HUES6 (cell line): Measurements from ENCODE around the gene ASPDH.
A peak's percentile ranks its signal among the peaks of the same experiment; 100 is the strongest.

Source experiments
- H3K27ac ChIP-seq: 2 replicates; pipeline ENCODE4 v1.7.0; 2013; ENCODE audit warnings: low read depth, mild to moderate bottlenecking, low read length, inconsistent platforms
- H3K27me3 ChIP-seq: 2 replicates; pipeline ENCODE4 v1.6.1; 2013; ENCODE audit warnings: low read length; ENCODE audit not compliant: control insufficient read depth, insufficient read depth
- H3K36me3 ChIP-seq: 2 replicates; pipeline ENCODE4 v1.6.1; 2013; ENCODE audit warnings: low read length; ENCODE audit not compliant: control insufficient read depth, insufficient read depth
- H3K4me1 ChIP-seq: 2 replicates; pipeline ENCODE4 v1.6.1; 2013; ENCODE audit warnings: low read length; ENCODE audit not compliant: control insufficient read depth, insufficient read depth
- H3K4me3 ChIP-seq: 2 replicates; pipeline ENCODE4 v1.5.1; 2013; ENCODE audit warnings: low read depth, low read length
- H3K9ac ChIP-seq: one replicate; pipeline ENCODE4 v1.6.1; 2013; ENCODE audit warnings: mild to moderate bottlenecking, low read length
- H3K9me3 ChIP-seq: 2 replicates; pipeline ENCODE4 v1.6.1; 2013; ENCODE audit warnings: low read depth, low read length; ENCODE audit not compliant: control insufficient read depth, insufficient read depth

ASPDH gene

GRCh38 chr19:50512999-50513745 lies 541 bp downstream of the ASPDH start:
- Histone ChIP-seq H3K9ac (no peak overlapping the region), H3K4me3 (no peak overlapping the region), H3K27ac (no peak overlapping the region), H3K4me1 (peaks cover 10% of the 10 kb centered on the region; the same call in 1 of the 2 replicates), H3K36me3 (no peaks in the 10 kb centered on the region), H3K27me3 (peaks cover 15% of the 10 kb centered on the region), H3K9me3 (no peaks in the 10 kb centered on the region)

- Histone ChIP-seq H3K27me3 (peaks cover 21% of the 10 kb centered on the region), H3K36me3 (no peaks in the 10 kb centered on the region), H3K9ac (no peak overlapping the region), H3K4me3 (peak overlapping the region; percentile 63), H3K9me3 (no peaks in the 10 kb centered on the region), H3K27ac (no peak overlapping the region), H3K4me1 (peaks cover 10% of the 10 kb centered on the region; the same call in 1 of the 2 replicates)
Measured at GRCh38 chr19:50512112-50512998, 1.4 kb downstream of the ASPDH start.

GRCh38 chr19:50511069-50511822 lies 2.5 kb downstream of the ASPDH start, which contains the start of gene JOSD2:
TSS of gene JOSD2 (minus strand) at chr19:50511191. CDS start at chr19:50510431, 760 bp downstream.
- no peaks in the 10 kb centered on the region for H3K9me3 ChIP-seq
- peaks cover 10% of the 10 kb centered on the region; the same call in 1 of the 2 replicates for H3K4me1 ChIP-seq
- no peak within 1 kb of the TSS for H3K27ac ChIP-seq
- peaks cover 18% of the 10 kb centered on the region for H3K27me3 ChIP-seq
- no peaks in the 10 kb centered on the region for H3K36me3 ChIP-seq
- peak within 1 kb of the TSS; percentile 60 for H3K9ac ChIP-seq
- peak within 1 kb of the TSS; percentile 63 for H3K4me3 ChIP-seq

DNA sequence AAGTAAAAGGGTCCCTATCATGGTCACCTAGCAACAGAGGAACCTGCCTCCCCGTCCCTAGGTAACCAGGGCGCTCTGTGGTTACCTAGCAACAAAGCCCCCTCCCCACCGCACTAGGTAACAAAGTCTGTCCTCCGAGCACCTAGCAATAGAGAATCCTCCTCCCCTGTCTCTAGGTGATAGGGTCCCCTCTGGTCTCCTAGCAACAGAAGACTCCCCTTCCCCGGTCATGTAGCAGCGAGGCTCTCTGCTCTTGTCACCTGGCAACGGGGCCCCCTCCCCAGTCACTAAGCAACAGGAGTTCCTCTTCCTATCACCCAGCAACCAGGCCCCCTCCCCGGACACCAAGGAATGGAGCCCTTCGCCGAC lies 3.0 kb downstream of the ASPDH start:
- Histone ChIP-seq H3K36me3 (no peaks in the 10 kb centered on the region), H3K9ac (peak overlapping the region; percentile 60), H3K4me1 (peaks cover 10% of the 10 kb centered on the region; the same call in 1 of the 2 replicates), H3K27me3 (peaks cover 18% of the 10 kb centered on the region), H3K9me3 (no peaks in the 10 kb centered on the region), H3K27ac (no peak overlapping the region), H3K4me3 (peak overlapping the region; percentile 63)

GRCh38 chr19:50510121-50510670 lies 3.5 kb downstream of the ASPDH start:
- H3K9me3 ChIP-seq: no peaks in the 10 kb centered on the region
- peak overlapping the region; percentile 63 for H3K4me3 ChIP-seq
- H3K4me1 ChIP-seq: peaks cover 10% of the 10 kb centered on the region; the same call in 1 of the 2 replicates
- H3K9ac ChIP-seq: no peak overlapping the region
- no peaks in the 10 kb centered on the region for H3K36me3 ChIP-seq
- peaks cover 18% of the 10 kb centered on the region for H3K27me3 ChIP-seq
- H3K27ac ChIP-seq: no peak overlapping the region

GRCh38 chr19:50509366-50509765 lies 4.3 kb downstream of the ASPDH start:
- Histone ChIP-seq H3K9me3 (no peaks in the 10 kb centered on the region), H3K9ac (no peak overlapping the region), H3K27ac (no peak overlapping the region), H3K4me1 (peaks cover 8% of the 10 kb centered on the region; the same call in 1 of the 2 replicates), H3K36me3 (no peaks in the 10 kb centered on the region), H3K27me3 (peaks cover 17% of the 10 kb centered on the region), H3K4me3 (no peak overlapping the region)

DNA sequence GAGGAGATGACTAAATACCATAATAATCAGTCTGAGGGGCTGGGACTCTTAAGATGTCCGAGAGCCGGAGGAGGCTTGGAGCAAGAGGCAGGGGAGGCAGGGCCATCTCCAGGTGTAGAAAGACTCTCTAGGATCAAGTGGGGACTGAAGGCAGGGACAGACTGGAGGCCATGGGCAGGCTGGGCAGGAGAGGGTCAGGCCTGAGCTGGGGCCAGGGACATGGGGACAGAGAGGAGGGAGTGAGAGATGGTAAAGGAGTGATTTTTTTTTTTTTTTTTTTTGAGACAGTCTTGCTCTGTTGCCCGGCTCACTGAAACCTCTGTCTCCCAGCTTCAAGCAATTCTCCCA lies 4.9 kb downstream of the ASPDH start:
- H3K36me3 ChIP-seq: no peaks in the 10 kb centered on the region
- H3K9ac ChIP-seq: no peak overlapping the region
- H3K27me3 ChIP-seq: peaks cover 12% of the 10 kb centered on the region; the same call in 1 of the 2 replicates
- no peak overlapping the region for H3K27ac ChIP-seq
- H3K4me3 ChIP-seq: no peak overlapping the region
- H3K4me1 ChIP-seq: peaks cover 3% of the 10 kb centered on the region; the same call in 1 of the 2 replicates
- no peaks in the 10 kb centered on the region for H3K9me3 ChIP-seq

- H3K4me3 ChIP-seq: no peak overlapping the region
- no peak overlapping the region for H3K9ac ChIP-seq
- H3K4me1 ChIP-seq: peaks cover 3% of the 10 kb centered on the region; the same call in 1 of the 2 replicates
- H3K9me3 ChIP-seq: no peaks in the 10 kb centered on the region
- peaks cover 12% of the 10 kb centered on the region; the same call in 1 of the 2 replicates for H3K27me3 ChIP-seq
- H3K36me3 ChIP-seq: no peaks in the 10 kb centered on the region
- H3K27ac ChIP-seq: no peak overlapping the region
Measured at GRCh38 chr19:50507376-50507775, 6.3 kb downstream of the ASPDH start.

DNA sequence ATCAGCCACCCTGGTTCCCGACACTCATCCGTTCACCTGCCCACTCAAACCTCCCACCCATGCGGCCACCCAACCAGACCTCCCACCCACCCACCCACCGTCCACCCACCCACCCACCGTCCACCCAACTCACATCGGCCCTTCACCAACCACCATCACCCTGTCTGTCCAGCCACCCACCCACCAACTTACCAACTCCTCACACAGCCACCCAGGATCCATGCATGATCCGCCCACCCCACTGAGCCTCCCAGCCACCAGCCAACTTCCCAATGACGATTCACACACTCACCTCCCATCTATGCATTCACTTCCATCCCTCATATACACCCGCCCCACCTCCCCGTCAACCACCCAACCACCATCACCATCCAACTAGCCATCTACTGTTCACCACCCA lies 7.0 kb downstream of the ASPDH start:
- no peak overlapping the region for H3K4me3 ChIP-seq
- no peak overlapping the region for H3K9ac ChIP-seq
- H3K36me3 ChIP-seq: no peaks in the 10 kb centered on the region
- peaks cover 12% of the 10 kb centered on the region for H3K27me3 ChIP-seq
- H3K27ac ChIP-seq: no peak overlapping the region
- H3K9me3 ChIP-seq: no peaks in the 10 kb centered on the region
- H3K4me1 ChIP-seq: peaks cover 3% of the 10 kb centered on the region; the same call in 1 of the 2 replicates

GRCh38 chr19:50505856-50506611 lies 7.7 kb downstream of the ASPDH start:
- peaks cover 9% of the 10 kb centered on the region; the same call in 1 of the 2 replicates for H3K4me1 ChIP-seq
- H3K27ac ChIP-seq: no peak overlapping the region
- no peaks in the 10 kb centered on the region for H3K36me3 ChIP-seq
- H3K9ac ChIP-seq: no peak overlapping the region
- H3K9me3 ChIP-seq: no peaks in the 10 kb centered on the region
- no peak overlapping the region for H3K4me3 ChIP-seq
- peaks cover 16% of the 10 kb centered on the region for H3K27me3 ChIP-seq
